ENCODE results near the gene OR10K2.
"Not testable (repeated sequence)": the region's sequence is repeated elsewhere in the genome, so short reads cannot be mapped to it uniquely, and the experiment has no call there.

Gene OR10K2, protein sequence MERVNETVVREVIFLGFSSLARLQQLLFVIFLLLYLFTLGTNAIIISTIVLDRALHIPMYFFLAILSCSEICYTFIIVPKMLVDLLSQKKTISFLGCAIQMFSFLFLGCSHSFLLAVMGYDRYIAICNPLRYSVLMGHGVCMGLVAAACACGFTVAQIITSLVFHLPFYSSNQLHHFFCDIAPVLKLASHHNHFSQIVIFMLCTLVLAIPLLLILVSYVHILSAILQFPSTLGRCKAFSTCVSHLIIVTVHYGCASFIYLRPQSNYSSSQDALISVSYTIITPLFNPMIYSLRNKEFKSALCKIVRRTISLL

GRCh38 chr1:158426137-158426536, at the start of gene OR10K2:
Gene OR10K2 (minus strand): TSS chr1:158426237. CDS start chr1:158420866, 5,371 bp downstream.
- DNase-seq, result no peak

GRCh38 chr1:158471920-158472319, 45.9 kb upstream of the OR10K2 start, which contains the start of gene OR10R2:
Gene OR10R2 (plus strand): TSS chr1:158472220. CDS start chr1:158472326, 106 bp downstream.
- DNase-seq, result no peak

- no peak for DNase-seq
Observed at GRCh38 chr1:158461534-158461933, 35.5 kb upstream of the OR10K2 start, which contains the start of gene OR10K1. Gene OR10K1 (plus strand): TSS chr1:158461834. CDS start chr1:158465562, 3,728 bp downstream.

DNA sequence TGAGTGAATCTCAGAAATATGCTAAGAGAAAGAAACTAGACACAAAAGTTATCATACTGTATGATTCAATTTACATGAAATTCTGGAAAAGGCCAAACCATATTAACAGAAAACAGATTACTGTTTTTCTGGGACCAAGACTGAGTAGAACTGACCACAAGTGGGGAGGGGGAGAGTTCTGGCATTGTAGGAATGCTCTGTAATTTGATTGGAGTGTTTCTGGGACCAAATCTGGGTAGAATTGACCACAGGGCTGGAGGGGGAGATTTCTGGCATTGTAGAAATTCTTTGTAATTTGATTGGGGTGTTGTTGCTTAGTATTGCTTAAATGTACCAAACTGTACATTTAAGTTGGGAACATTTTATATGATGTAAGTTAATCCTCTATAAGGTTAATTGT, 32.2 kb upstream of the OR10K2 start:
- no peak for DNase-seq

- no peak for DNase-seq
Observed at GRCh38 chr1:158457246-158457645, 31.2 kb upstream of the OR10K2 start.

DNA sequence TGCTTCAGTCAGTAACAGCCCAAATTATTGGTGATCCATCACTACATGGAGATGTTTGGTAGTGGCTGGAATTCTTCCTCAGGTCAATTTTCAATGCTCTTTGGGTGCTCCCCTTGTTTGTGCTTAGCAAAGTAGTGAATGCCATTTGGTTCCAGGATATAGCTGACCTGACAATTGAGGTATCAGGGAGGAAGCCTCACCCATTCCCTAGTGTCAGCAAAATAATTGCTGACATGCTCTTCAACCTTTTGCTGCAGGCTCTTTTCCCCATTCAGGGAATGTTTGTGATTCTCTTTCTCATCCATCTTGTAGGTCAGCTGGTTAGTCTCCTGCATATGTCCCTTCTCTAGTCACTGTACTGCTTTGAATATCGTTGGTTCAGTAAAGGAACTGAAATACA, 28.5 kb upstream of the OR10K2 start:
- DNase-seq, result no peak

GRCh38 chr1:158445376-158445775, 19.3 kb upstream of the OR10K2 start:
- no peak for DNase-seq

DNA sequence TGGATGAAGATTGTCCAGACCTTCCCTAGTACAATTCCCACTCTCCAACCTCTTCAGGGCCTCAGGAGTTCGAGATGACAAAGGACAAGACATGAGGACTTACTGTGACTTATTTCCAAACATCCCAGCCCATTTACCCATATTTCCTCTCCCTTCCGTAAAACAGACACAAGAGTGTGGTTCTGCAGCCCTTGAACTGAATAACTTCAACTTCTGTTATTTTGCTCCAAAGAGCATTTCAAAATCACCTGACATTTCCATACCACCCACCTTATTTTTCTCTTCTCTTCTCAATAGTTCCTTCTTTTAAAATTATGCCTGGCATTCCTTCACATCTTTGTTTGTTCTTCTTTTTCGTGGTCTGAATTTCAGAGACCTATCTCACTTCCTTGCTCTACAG, 8.7 kb upstream of the OR10K2 start:
- DNase-seq, result no peak

GRCh38 chr1:158430163-158430562, 4.1 kb upstream of the OR10K2 start:
- not testable (repeated sequence) for DNase-seq

- no peak for DNase-seq
Observed at GRCh38 chr1:158425027-158425426, 1.0 kb downstream of the OR10K2 start.

- DNase-seq, result no peak
Observed at GRCh38 chr1:158422212-158422611, 3.8 kb downstream of the OR10K2 start.

- no peak for DNase-seq
Observed at GRCh38 chr1:158417586-158417985, 8.5 kb downstream of the OR10K2 start.

- DNase-seq, result no peak
Observed at GRCh38 chr1:158414651-158415345, 11.2 kb downstream of the OR10K2 start.

GRCh38 chr1:158407092-158407491, 18.9 kb downstream of the OR10K2 start:
- no peak for DNase-seq

- DNase-seq, result no peak
Observed at GRCh38 chr1:158400871-158401270, 25.2 kb downstream of the OR10K2 start.

GRCh38 chr1:158398818-158399514, 27.1 kb downstream of the OR10K2 start, which contains the start of gene OR10T2:
Gene OR10T2 (minus strand): TSS chr1:158399466. CDS start chr1:158399466, 0 bp downstream.
- peak; percentile 2 for DNase-seq

GRCh38 chr1:158396646-158397045, 29.4 kb downstream of the OR10K2 start:
- no peak for DNase-seq

GRCh38 chr1:158393476-158393875, 32.6 kb downstream of the OR10K2 start:
- no peak for DNase-seq

GRCh38 chr1:158391099-158391498, 34.9 kb downstream of the OR10K2 start:
- no peak for DNase-seq

DNA sequence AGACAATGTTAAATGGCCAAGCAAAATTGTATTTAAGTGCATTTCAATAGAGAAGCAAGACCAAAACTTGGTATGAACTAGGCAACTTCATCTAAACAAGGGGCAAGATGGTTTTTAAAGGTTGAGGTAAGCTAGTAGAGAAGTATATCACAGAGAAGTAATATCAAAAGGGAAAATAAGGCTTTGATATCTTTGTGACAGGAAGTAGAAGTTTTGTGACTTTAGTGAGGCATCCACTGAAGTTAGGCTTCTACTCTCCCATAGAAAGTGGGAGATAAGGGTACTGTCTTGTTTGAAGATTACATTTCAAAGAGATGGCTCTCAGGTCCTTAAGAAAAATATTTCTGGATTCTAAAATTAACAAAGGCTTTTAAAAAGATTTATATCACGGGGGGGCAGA, 35.7 kb downstream of the OR10K2 start:
- no peak for DNase-seq

DNA sequence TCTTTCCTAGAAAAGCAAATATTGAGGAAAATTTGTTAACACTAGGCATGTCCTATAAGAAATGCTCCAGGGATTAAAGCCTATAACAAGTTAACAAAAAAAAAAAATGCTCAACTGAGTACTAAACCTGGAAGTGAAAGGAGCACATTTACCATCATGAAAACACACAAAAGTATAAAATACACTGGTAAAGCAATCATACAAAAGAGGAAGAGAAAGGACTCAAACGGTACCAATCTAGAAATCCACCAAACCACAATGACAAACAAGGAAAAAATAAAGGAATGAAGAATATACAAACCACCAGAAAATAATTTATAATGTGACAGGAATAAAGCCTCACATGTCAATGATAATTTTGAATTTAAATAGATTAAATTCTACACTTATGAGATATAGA, 51.2 kb downstream of the OR10K2 start:
- no peak for DNase-seq

- not testable (repeated sequence) for DNase-seq
Observed at GRCh38 chr1:158374101-158374500, 51.9 kb downstream of the OR10K2 start.

DNA sequence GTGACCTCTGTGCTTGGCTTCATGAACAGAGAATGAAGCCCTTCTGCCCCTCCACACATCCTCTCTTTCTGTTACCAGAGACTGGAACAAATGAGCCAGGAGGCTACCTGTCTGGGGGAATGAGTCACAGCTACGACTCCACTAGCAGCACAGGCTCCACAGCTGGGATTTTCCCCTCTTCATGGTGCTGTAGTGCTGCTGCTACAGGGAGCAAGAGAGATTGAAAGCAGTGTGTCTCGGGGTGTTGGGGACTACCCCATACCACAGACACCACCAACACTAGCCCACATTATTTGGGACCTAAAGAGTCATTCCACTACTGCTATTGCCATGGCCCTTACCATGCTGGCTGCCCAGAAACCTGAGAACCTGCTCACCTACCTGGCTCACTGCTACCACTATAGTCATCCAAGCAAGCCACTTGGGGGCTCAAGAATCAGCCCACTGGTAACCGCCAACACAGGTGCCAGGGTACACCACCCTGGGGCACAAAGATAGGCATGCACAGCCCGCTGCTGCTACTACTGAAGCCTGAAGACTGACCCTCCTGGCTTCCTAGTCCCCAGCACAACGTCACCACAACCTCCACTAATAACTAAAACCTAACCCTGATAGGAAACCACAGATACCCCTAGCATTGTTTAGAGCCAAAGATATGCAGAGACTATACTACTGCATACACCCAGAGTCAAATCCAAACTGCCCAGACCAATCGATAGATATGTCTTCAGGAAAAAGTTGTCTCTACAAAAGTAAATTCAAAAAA, 54.7 kb downstream of the OR10K2 start:
- peak; percentile 71 for DNase-seq
